NCI-H446 treated with DMSO at 0.1 percent for 48 hours (cell line): ENCODE measurements around the gene ZYG11B.
"Not testable (repeated sequence)": the region's sequence is repeated elsewhere in the genome, so short reads cannot be mapped to it uniquely, and the experiment has no call there.

ENCODE experiments used
- DNase-seq: peaks from one replicate; lab custom pipeline; 2025; lab: John Stamatoyannopoulos, UW

ZYG11B gene

GRCh38 chr1:52756020-52756419, 29.8 kb downstream of the ZYG11B start:
- DNase-seq, result no peak

GRCh38 chr1:52759908-52760307, 33.7 kb downstream of the ZYG11B start:
- no peak for DNase-seq

- DNase-seq, result no peak
Measured at GRCh38 chr1:52767596-52768280, 41.5 kb downstream of the ZYG11B start.

- no peak for DNase-seq
Measured at GRCh38 chr1:52769346-52770033, 43.2 kb downstream of the ZYG11B start.

- no peak for DNase-seq
Measured at GRCh38 chr1:52771384-52771783, 45.1 kb downstream of the ZYG11B start.

- DNase-seq, result no peak
Measured at GRCh38 chr1:52786148-52786547, 59.9 kb downstream of the ZYG11B start.

- DNase-seq, result not testable (repeated sequence)
Measured at GRCh38 chr1:52790429-52790828, 64.2 kb downstream of the ZYG11B start.

- no peak for DNase-seq
Measured at GRCh38 chr1:52792036-52792435, 65.8 kb downstream of the ZYG11B start.

- not testable (repeated sequence) for DNase-seq
Measured at GRCh38 chr1:52793717-52794116, 67.5 kb downstream of the ZYG11B start.

GRCh38 chr1:52795464-52795863, 69.2 kb downstream of the ZYG11B start:
- no peak for DNase-seq

GRCh38 chr1:52798331-52798730, 72.1 kb downstream of the ZYG11B start:
- DNase-seq, result no peak

GRCh38 chr1:52801011-52801410, 74.8 kb downstream of the ZYG11B start:
- DNase-seq, result no peak

- not testable (repeated sequence) for DNase-seq
Measured at GRCh38 chr1:52804083-52804482, 77.8 kb downstream of the ZYG11B start.

GRCh38 chr1:52814465-52814864, 88.2 kb downstream of the ZYG11B start:
- DNase-seq, result no peak

- DNase-seq, result not testable (repeated sequence)
Measured at GRCh38 chr1:52820830-52821229, 94.6 kb downstream of the ZYG11B start.

GRCh38 chr1:52825868-52826267, 99.6 kb downstream of the ZYG11B start:
- no peak for DNase-seq

- DNase-seq, result no peak
Measured at GRCh38 chr1:52834798-52835197, 108.5 kb downstream of the ZYG11B start.

GRCh38 chr1:52836035-52836434, 109.8 kb downstream of the ZYG11B start:
- DNase-seq, result no peak

- not testable (repeated sequence) for DNase-seq
Measured at GRCh38 chr1:52839175-52839574, 112.9 kb downstream of the ZYG11B start.

- DNase-seq, result peak; percentile 85
Measured at GRCh38 chr1:52842643-52843310, 116.5 kb downstream of the ZYG11B start, which contains the start of gene ZYG11A. Gene ZYG11A, plus strand, starts transcription at chr1:52842760. Its CDS starts 124 bp downstream, at chr1:52842884.

GRCh38 chr1:52845119-52845518, 118.9 kb downstream of the ZYG11B start:
- not testable (repeated sequence) for DNase-seq

GRCh38 chr1:52848423-52848822, 122.2 kb downstream of the ZYG11B start:
- DNase-seq, result no peak

GRCh38 chr1:52850951-52851350, 124.7 kb downstream of the ZYG11B start:
- no peak for DNase-seq
